ENCODE results near the gene ITSN1.

Gene ITSN1

DNA sequence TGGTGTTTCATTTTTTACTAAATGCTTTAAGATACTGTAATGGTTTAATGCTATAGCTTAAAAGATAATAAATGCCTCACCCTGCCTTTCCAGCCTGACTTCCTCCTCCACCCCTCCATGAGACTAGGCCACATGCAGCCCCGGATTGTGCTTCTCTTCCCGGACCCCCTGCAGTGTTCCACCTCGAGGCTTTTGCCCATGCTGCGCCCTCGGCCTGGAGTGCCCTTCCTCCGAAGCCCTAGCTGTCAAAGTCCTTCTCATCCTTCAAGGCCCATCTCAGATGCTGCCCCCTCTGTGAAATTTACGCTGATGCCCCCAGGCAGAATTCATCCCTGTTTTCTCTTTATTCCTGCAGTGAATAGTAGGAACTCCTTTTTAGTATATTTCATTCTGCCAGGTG lies 174.8 kb downstream of the ITSN1 start:
- no peaks in the 10 kb centered on the region for H4K20me1 ChIP-seq (ENCODE audit: control insufficient read depth, insufficient read depth, low read depth, low read length)
- H3K79me2 ChIP-seq (ENCODE audit: control insufficient read depth, low read length), result no peaks in the 10 kb centered on the region
- peaks cover 3% of the 10 kb centered on the region; the same call in 1 of the 2 replicates for H3K4me1 ChIP-seq (ENCODE audit: control insufficient read depth, low read length)
- no peak overlapping the region for H3K4me2 ChIP-seq (ENCODE audit: low read length)
- no peaks in the 10 kb centered on the region for H3K9me3 ChIP-seq (ENCODE audit: control insufficient read depth, insufficient read depth, low read length)
- H3K36me3 ChIP-seq (ENCODE audit: control insufficient read depth, low read length), result no peaks in the 10 kb centered on the region
- no peaks in the 10 kb centered on the region for H3K27me3 ChIP-seq (ENCODE audit: control insufficient read depth, low read length)
- no peak for TF ChIP-seq EZH2phosphoT487 (IDR thresholded peaks at IDR 0.05; ENCODE audit: borderline replicate concordance, low read length)
- TF ChIP-seq, protein P1, sequence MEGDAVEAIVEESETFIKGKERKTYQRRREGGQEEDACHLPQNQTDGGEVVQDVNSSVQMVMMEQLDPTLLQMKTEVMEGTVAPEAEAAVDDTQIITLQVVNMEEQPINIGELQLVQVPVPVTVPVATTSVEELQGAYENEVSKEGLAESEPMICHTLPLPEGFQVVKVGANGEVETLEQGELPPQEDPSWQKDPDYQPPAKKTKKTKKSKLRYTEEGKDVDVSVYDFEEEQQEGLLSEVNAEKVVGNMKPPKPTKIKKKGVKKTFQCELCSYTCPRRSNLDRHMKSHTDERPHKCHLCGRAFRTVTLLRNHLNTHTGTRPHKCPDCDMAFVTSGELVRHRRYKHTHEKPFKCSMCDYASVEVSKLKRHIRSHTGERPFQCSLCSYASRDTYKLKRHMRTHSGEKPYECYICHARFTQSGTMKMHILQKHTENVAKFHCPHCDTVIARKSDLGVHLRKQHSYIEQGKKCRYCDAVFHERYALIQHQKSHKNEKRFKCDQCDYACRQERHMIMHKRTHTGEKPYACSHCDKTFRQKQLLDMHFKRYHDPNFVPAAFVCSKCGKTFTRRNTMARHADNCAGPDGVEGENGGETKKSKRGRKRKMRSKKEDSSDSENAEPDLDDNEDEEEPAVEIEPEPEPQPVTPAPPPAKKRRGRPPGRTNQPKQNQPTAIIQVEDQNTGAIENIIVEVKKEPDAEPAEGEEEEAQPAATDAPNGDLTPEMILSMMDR (IDR thresholded peaks at IDR 0.05; ENCODE audit: low read depth, low read length, poor library complexity, severe bottlenecking), result no peak
- no peaks in the 10 kb centered on the region for H3K9me2 ChIP-seq (replicated peaks; ENCODE audit: control insufficient read depth, low read length)
- H3F3A ChIP-seq (ENCODE audit: control insufficient read depth, insufficient read depth), result no peaks in the 10 kb centered on the region
- H3K27ac ChIP-seq (ENCODE audit: low read depth, low read length), result no peak overlapping the region
- H3K4me3 ChIP-seq (ENCODE audit: low read length), result no peak overlapping the region

DNA sequence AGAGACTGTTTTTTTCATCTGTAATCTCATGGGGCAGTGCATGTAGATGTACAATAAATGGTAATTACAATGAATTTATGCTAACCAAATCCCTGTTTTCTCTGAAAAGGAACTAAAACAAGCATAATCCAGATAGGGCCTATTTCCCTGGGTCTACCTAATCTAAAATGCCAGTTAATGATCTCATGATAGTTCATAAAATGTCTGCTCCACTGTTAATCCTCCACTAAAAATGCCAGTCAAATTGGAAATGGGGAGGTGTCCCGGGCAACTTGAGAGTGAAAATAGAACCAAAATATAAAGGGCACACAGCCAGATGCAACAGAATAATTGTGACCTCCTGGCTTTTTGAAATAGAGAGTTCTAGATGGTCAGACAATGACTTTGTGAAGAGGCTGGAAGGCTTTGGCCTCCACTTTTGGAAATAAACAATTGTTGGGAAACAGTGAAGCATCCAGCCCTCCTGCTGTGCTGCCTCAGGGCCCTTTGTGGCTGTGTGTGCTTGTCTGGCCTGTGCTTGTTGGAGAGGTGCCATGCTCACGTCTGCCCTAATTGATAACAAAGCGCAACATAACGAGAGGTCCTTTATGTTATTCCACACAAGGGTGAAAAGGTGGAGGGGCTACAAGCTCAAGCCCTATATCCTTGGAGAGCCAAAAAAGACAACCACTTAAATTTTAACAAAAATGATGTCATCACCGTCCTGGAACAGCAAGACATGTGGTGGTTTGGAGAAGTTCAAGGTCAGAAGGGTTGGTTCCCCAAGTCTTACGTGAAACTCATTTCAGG lies 175.6 kb downstream of the ITSN1 start:
- Histone ChIP-seq H3K36me3 (ENCODE audit: control insufficient read depth, low read length) (no peaks in the 10 kb centered on the region), H3K4me2 (ENCODE audit: low read length) (no peak overlapping the region)
- TF ChIP-seq EZH2phosphoT487 (IDR thresholded peaks at IDR 0.05; ENCODE audit: borderline replicate concordance, low read length), result no peak
- TF ChIP-seq, protein P1 (IDR thresholded peaks at IDR 0.05; ENCODE audit: low read depth, low read length, poor library complexity, severe bottlenecking), result no peak

DNA sequence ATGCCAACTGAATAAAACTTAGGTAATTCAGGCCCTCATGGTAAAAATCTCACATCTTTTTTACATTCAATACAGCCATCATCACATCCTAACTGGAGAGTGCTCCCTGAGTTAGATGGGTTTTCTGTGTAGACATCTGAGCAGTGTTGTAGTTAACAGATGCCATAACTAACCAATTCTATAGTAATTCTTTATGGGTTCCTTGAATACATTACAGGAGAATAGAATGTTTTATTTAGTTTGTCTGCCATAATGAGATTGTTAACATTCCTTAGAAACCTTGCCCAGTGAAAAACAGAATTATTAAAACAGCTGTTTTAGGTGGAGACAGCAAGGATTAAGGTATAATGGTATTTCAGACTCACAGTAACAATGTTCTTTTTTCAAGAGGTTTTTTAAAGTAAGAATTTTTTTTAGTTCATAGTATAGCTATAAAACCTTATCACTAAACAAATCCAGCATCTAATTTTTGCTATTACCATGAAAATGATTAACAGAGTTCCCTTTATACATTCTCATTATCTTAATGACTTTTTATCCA lies 178.0 kb downstream of the ITSN1 start:
- Histone ChIP-seq H3K9me3 (ENCODE audit: control insufficient read depth, insufficient read depth, low read length) (no peaks in the 10 kb centered on the region), H3K4me1 (ENCODE audit: control insufficient read depth, low read length) (peaks cover under 1% of the 10 kb centered on the region; the same call in 1 of the 2 replicates), H3K36me3 (ENCODE audit: control insufficient read depth, low read length) (no peaks in the 10 kb centered on the region), H3K4me3 (ENCODE audit: low read length) (no peak overlapping the region), H3K9me2 (replicated peaks; ENCODE audit: control insufficient read depth, low read length) (no peaks in the 10 kb centered on the region), H3K27me3 (ENCODE audit: control insufficient read depth, low read length) (no peaks in the 10 kb centered on the region), H3K27ac (ENCODE audit: low read depth, low read length) (no peak overlapping the region), H3K4me2 (ENCODE audit: low read length) (no peak overlapping the region), H4K20me1 (ENCODE audit: control insufficient read depth, insufficient read depth, low read depth, low read length) (no peaks in the 10 kb centered on the region), H3F3A (ENCODE audit: control insufficient read depth, insufficient read depth) (no peaks in the 10 kb centered on the region), H3K79me2 (ENCODE audit: control insufficient read depth, low read length) (no peaks in the 10 kb centered on the region)
- TF ChIP-seq, protein P1 (IDR thresholded peaks at IDR 0.05; ENCODE audit: low read depth, low read length, poor library complexity, severe bottlenecking), result no peak
- no peak for TF ChIP-seq EZH2phosphoT487 (IDR thresholded peaks at IDR 0.05; ENCODE audit: borderline replicate concordance, low read length)

More for the DNA sequence above, 175.6 kb downstream of the ITSN1 start:
- H3K4me1 ChIP-seq (ENCODE audit: control insufficient read depth, low read length), result peaks cover 3% of the 10 kb centered on the region; the same call in 1 of the 2 replicates
- no peaks in the 10 kb centered on the region for H3K27me3 ChIP-seq (ENCODE audit: control insufficient read depth, low read length)
- H3K79me2 ChIP-seq (ENCODE audit: control insufficient read depth, low read length), result no peaks in the 10 kb centered on the region
- H3K9me3 ChIP-seq (ENCODE audit: control insufficient read depth, insufficient read depth, low read length), result no peaks in the 10 kb centered on the region
- no peaks in the 10 kb centered on the region for H3K9me2 ChIP-seq (replicated peaks; ENCODE audit: control insufficient read depth, low read length)
- H3K27ac ChIP-seq (ENCODE audit: low read depth, low read length), result no peak overlapping the region
- no peaks in the 10 kb centered on the region for H3F3A ChIP-seq (ENCODE audit: control insufficient read depth, insufficient read depth)
- H4K20me1 ChIP-seq (ENCODE audit: control insufficient read depth, insufficient read depth, low read depth, low read length), result no peaks in the 10 kb centered on the region
- no peak overlapping the region for H3K4me3 ChIP-seq (ENCODE audit: low read length)

Measured in DOHH2 (cell line).